ENCODE results near the gene IWS1. TPM values are rescaled to one million over a fixed set of nuclear protein-coding genes. Genes with fewer than 3 reads are reported as not detected.
"Not testable (repeated sequence)": the region's sequence is repeated elsewhere in the genome, so short reads cannot be mapped to it uniquely, and the experiment has no call there.

Gene IWS1
- total RNA-seq, 2 experiments from 2014 or later = 24.9 to 26.0 TPM

- H3K4me3 Mint-ChIP-seq = no peak overlapping the region
- intact Hi-C loops (cut with DNase I, micrococcal nuclease) = no loop called here
- ATAC-seq (ENCODE audit: poor library complexity) = no peak
- Histone ChIP-seq H3K4me3 (ENCODE audit: low read length) (no peak overlapping the region), H3K4me1 (ENCODE audit: insufficient read depth, low read length) (no peaks in the 10 kb centered on the region), H3K36me3 (ENCODE audit: insufficient read depth, low read length) (no peaks in the 10 kb centered on the region), H3K9me3 (ENCODE audit: control insufficient read depth in 1 of 2, insufficient read depth in 1 of 2, low read length in 2 of 2) (no peaks in the 10 kb centered on the region), H3K27ac (ENCODE audit: low read depth in 1 of 2, low read length in 2 of 2) (no peak overlapping the region), H3K27me3 (ENCODE audit: control insufficient read depth in 1 of 2, insufficient read depth in 2 of 2, low read length in 2 of 2) (no peaks in the 10 kb centered on the region)
- DNase-seq = no peak
- ChIA-PET CTCF (no interaction called here), POLR2A (no interaction called here)
- TF ChIP-seq CTCF (IDR thresholded peaks at IDR 0.05) = no peak
- H3K27me3 Mint-ChIP-seq = peaks cover 13% of the 10 kb centered on the region
- H3K4me1 Mint-ChIP-seq (ENCODE audit: low read depth) = no peaks in the 10 kb centered on the region
- no peak overlapping the region for H3K27ac Mint-ChIP-seq
- H3K36me3 Mint-ChIP-seq (ENCODE audit: low read depth) = no peaks in the 10 kb centered on the region
- no peaks in the 10 kb centered on the region for H3K9me3 Mint-ChIP-seq
Observed at GRCh38 chr2:127545796-127546195, 19.5 kb upstream of the IWS1 start.

- H3K27ac Mint-ChIP-seq = no peak overlapping the region
- Histone ChIP-seq H3K27me3 (ENCODE audit: control insufficient read depth in 1 of 2, insufficient read depth in 2 of 2, low read length in 2 of 2) (no peaks in the 10 kb centered on the region), H3K4me3 (ENCODE audit: low read length) (no peak overlapping the region), H3K9me3 (ENCODE audit: control insufficient read depth in 1 of 2, insufficient read depth in 1 of 2, low read length in 2 of 2) (no peaks in the 10 kb centered on the region), H3K36me3 (ENCODE audit: insufficient read depth, low read length) (no peaks in the 10 kb centered on the region), H3K27ac (ENCODE audit: low read depth in 1 of 2, low read length in 2 of 2) (no peak overlapping the region), H3K4me1 (ENCODE audit: insufficient read depth, low read length) (no peaks in the 10 kb centered on the region)
- TF ChIP-seq CTCF (IDR thresholded peaks at IDR 0.05) = no peak
- DNase-seq (no peak), ATAC-seq (ENCODE audit: poor library complexity) (no peak)
- CTCF ChIA-PET = no interaction called here
- H3K9me3 Mint-ChIP-seq = no peaks in the 10 kb centered on the region
- POLR2A ChIA-PET = no interaction called here
- H3K4me3 Mint-ChIP-seq = no peak overlapping the region
- H3K4me1 Mint-ChIP-seq (ENCODE audit: low read depth) = no peaks in the 10 kb centered on the region
- intact Hi-C loops (cut with DNase I, micrococcal nuclease) = no loop called here
- peaks cover 9% of the 10 kb centered on the region for H3K27me3 Mint-ChIP-seq
- no peaks in the 10 kb centered on the region for H3K36me3 Mint-ChIP-seq (ENCODE audit: low read depth)
Observed at GRCh38 chr2:127545189-127545588, 18.9 kb upstream of the IWS1 start.

GRCh38 chr2:127543013-127543501 is 16.8 kb upstream of the IWS1 start:
- H3K27me3 ChIP-seq (ENCODE audit: control insufficient read depth in 1 of 2, insufficient read depth in 2 of 2, low read length in 2 of 2); H3K4me3 Mint-ChIP-seq; CTCF ChIA-PET; H3K9me3 Mint-ChIP-seq; H3K4me1 Mint-ChIP-seq (ENCODE audit: low read depth); POLR2A ChIA-PET; H3K36me3 Mint-ChIP-seq (ENCODE audit: low read depth); H3K27ac Mint-ChIP-seq; H3K4me3 ChIP-seq (ENCODE audit: low read length); ATAC-seq (ENCODE audit: poor library complexity); H3K27ac ChIP-seq (ENCODE audit: low read depth in 1 of 2, low read length in 2 of 2); intact Hi-C loops (cut with DNase I, micrococcal nuclease); DNase-seq; H3K36me3 ChIP-seq (ENCODE audit: insufficient read depth, low read length); H3K9me3 ChIP-seq (ENCODE audit: control insufficient read depth in 1 of 2, insufficient read depth in 1 of 2, low read length in 2 of 2); H3K27me3 Mint-ChIP-seq; H3K4me1 ChIP-seq (ENCODE audit: insufficient read depth, low read length): not testable (repeated sequence)

- H3K4me3 Mint-ChIP-seq = no peak overlapping the region
- no peaks in the 10 kb centered on the region for H3K4me1 Mint-ChIP-seq (ENCODE audit: low read depth)
- no peak overlapping the region for H3K27ac Mint-ChIP-seq
- Histone ChIP-seq H3K27ac (ENCODE audit: low read depth in 1 of 2, low read length in 2 of 2) (no peak overlapping the region), H3K9me3 (ENCODE audit: control insufficient read depth in 1 of 2, insufficient read depth in 1 of 2, low read length in 2 of 2) (no peaks in the 10 kb centered on the region), H3K4me1 (ENCODE audit: insufficient read depth, low read length) (no peaks in the 10 kb centered on the region), H3K4me3 (ENCODE audit: low read length) (no peak overlapping the region), H3K27me3 (ENCODE audit: control insufficient read depth in 1 of 2, insufficient read depth in 2 of 2, low read length in 2 of 2) (no peaks in the 10 kb centered on the region), H3K36me3 (ENCODE audit: insufficient read depth, low read length) (no peaks in the 10 kb centered on the region)
- TF ChIP-seq CTCF (IDR thresholded peaks at IDR 0.05) = no peak
- ATAC-seq (ENCODE audit: poor library complexity) = no peak
- no peak for DNase-seq
- no peaks in the 10 kb centered on the region for H3K9me3 Mint-ChIP-seq
- intact Hi-C loops (cut with DNase I, micrococcal nuclease) = no loop called here
- peaks cover 7% of the 10 kb centered on the region for H3K27me3 Mint-ChIP-seq
- H3K36me3 Mint-ChIP-seq (ENCODE audit: low read depth) = no peaks in the 10 kb centered on the region
- POLR2A ChIA-PET = no interaction called here
- CTCF ChIA-PET = no interaction called here
Observed at GRCh38 chr2:127542231-127542630, 15.9 kb upstream of the IWS1 start.

All from CD4-positive, alpha-beta T cell (primary cell).